ENCODE measurements around the gene GIN1.
"Not testable (repeated sequence)": the region's sequence is repeated elsewhere in the genome, so short reads cannot be mapped to it uniquely, and the experiment has no call there.

DNA sequence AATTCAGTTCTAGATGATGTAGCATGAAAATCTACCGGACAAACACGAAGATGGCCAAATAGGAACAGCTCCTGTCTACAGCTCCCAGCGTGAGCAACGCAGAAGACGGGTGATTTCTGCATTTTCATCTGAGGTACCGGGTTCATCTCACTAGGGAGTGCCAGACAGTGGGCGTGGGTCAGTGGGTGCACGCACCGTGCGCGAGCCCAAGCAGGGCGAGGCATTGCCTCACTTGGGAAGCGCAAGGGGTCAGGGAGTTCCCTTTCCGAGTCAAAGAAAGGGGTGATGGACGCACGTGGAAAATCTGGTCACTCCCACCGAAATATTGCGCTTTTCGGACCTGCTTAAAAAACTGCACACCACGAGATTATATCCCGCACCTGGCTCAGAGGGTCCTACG, 73.2 kb downstream of the GIN1 start:
- TF ChIP-seq ZNF274 (IDR thresholded peaks at IDR 0.05; ENCODE audit: low read depth, low read length); YY1 (IDR thresholded peaks at IDR 0.05; ENCODE audit: insufficient read depth, insufficient read length): not testable (repeated sequence)
